ENCODE measurements around the gene ZNF597. TPM values are rescaled to one million over a fixed set of nuclear protein-coding genes. Genes with fewer than 3 reads are reported as not detected.

Gene ZNF597
- total and polyA plus RNA-seq, 2 experiments from 2014 or later: 0.56 to 2.1 TPM

DNA sequence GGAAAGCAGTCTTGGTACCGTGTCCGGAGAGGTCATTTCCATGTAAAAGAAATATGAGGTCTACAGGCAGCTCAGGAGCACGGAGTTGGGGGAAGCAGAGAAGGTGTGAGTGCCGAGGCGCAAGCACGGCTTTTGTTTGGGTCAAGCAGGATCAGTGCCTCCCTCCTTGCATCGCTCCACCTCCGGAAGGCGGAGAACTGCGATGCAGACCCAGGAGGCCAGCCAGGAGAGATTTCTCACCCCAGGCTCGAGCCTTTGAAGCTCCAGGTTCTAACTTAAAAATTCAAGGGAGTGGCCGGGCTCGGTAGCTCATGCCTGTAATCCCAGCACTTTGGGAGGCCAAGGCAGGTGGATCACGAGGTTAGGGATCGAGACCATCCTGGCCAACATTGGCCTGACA, 25.2 kb upstream of the ZNF597 start:
- no peak overlapping the region for H3K4me3 ChIP-seq
- H3K27me3 ChIP-seq: no peaks in the 10 kb centered on the region
- no peaks in the 10 kb centered on the region for H3K36me3 ChIP-seq
- H3K4me1 ChIP-seq (ENCODE audit: low read depth): peaks cover 9% of the 10 kb centered on the region
- TF ChIP-seq, protein P1, sequence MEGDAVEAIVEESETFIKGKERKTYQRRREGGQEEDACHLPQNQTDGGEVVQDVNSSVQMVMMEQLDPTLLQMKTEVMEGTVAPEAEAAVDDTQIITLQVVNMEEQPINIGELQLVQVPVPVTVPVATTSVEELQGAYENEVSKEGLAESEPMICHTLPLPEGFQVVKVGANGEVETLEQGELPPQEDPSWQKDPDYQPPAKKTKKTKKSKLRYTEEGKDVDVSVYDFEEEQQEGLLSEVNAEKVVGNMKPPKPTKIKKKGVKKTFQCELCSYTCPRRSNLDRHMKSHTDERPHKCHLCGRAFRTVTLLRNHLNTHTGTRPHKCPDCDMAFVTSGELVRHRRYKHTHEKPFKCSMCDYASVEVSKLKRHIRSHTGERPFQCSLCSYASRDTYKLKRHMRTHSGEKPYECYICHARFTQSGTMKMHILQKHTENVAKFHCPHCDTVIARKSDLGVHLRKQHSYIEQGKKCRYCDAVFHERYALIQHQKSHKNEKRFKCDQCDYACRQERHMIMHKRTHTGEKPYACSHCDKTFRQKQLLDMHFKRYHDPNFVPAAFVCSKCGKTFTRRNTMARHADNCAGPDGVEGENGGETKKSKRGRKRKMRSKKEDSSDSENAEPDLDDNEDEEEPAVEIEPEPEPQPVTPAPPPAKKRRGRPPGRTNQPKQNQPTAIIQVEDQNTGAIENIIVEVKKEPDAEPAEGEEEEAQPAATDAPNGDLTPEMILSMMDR (IDR thresholded peaks at IDR 0.05; ENCODE audit: low read depth, low read length): no peak
- H3K27ac ChIP-seq: no peak overlapping the region
- no peaks in the 10 kb centered on the region for H3K9me3 ChIP-seq (ENCODE audit: low read depth)
- DNase-seq (ENCODE audit: low read depth in 1 of 2, low spot score in 1 of 2): no peak

DNA sequence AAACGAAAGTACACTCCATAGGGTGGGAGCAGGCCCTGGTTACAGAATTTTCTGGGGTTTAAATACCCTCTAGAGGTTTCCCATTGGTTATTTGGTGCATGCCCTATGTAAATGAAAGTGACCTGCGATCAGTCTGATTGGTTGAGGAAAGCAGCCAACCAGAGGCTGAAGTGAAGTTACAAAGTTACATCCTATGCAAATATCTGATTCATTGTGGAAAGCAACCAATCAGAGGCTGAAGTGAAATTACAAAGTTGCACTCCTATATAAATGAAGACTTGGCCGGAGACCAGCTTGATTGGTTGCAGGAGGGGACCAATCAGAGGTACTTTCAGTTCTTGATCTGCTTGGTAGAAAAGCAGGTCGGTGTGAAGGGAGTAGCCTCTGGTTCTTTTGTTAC, 24.6 kb upstream of the ZNF597 start:
- peaks cover 9% of the 10 kb centered on the region for H3K4me1 ChIP-seq (ENCODE audit: low read depth)
- no peaks in the 10 kb centered on the region for H3K36me3 ChIP-seq
- peak in 1 of 2 donors; percentile 21 for DNase-seq (ENCODE audit: low read depth in 1 of 2, low spot score in 1 of 2)
- H3K27me3 ChIP-seq: no peaks in the 10 kb centered on the region
- H3K27ac ChIP-seq: no peak overlapping the region
- no peaks in the 10 kb centered on the region for H3K9me3 ChIP-seq (ENCODE audit: low read depth)
- TF ChIP-seq, protein P1 (IDR thresholded peaks at IDR 0.05; ENCODE audit: low read depth, low read length): no peak
- H3K4me3 ChIP-seq: no peak overlapping the region

DNA sequence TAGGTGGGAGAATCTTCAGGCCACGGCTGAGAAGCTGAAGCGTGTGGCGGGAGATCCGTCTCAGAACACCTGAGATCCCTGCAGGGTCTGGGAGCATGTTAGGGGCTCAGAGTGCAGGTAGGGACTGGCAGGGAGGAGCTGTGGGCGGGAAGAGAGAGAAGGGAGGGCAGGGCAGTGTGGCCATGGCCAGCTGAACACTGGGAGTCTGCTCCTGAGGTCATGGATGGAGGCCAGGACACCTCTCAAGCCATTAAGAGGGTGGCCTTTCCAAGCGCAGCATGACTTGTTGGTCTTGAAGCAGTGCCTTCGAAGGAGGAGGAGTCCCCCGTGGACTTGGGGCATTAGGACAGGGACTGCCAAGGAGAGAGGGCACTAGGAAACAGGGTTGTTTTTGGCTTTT, 23.9 kb upstream of the ZNF597 start:
- Histone ChIP-seq H3K36me3 (no peaks in the 10 kb centered on the region), H3K4me1 (ENCODE audit: low read depth) (peaks cover 12% of the 10 kb centered on the region), H3K4me3 (no peak overlapping the region), H3K9me3 (ENCODE audit: low read depth) (no peaks in the 10 kb centered on the region), H3K27ac (peak overlapping the region; percentile 28), H3K27me3 (no peaks in the 10 kb centered on the region)
- DNase-seq (ENCODE audit: low read depth in 1 of 2, low spot score in 1 of 2): no peak
- TF ChIP-seq, protein P1 (IDR thresholded peaks at IDR 0.05; ENCODE audit: low read depth, low read length): no peak

DNA sequence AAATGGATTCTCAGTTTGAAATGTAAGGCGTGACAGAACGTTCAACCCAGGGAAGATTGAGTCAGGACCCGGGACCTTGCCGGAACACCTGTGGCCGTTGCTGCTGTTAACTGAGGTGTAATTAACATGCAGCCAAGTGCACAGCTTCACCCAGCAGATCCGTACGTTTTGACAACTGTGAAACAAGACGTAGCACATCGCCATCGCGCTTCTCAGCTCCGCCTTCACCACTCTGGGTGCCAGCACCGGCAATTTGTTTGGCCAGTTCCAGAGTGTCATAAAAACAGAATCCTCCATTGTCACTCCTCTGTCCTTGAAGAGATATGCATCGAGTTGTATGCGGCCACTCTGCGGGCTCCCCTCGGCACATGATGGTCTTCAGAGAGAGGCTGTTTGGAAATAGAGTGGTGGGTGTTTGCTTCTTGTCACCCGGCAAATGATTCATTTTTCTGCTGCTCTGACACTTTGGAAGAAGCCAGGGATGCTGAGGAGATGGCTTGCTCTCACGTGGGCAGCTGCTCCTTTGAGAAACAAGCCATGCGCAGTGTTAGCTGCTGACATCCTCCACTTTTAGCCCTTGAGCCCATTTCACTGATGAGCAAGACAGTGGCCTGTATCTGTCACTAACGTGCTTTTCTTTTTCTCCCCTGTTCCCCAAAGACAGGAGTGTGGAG, 22.7 kb upstream of the ZNF597 start:
- no peak for DNase-seq (ENCODE audit: low read depth in 1 of 2, low spot score in 1 of 2)
- H3K27ac ChIP-seq: no peak overlapping the region
- TF ChIP-seq, protein P1 (IDR thresholded peaks at IDR 0.05; ENCODE audit: low read depth, low read length): no peak
- peaks cover 20% of the 10 kb centered on the region for H3K4me1 ChIP-seq (ENCODE audit: low read depth)
- no peaks in the 10 kb centered on the region for H3K27me3 ChIP-seq
- H3K36me3 ChIP-seq: no peaks in the 10 kb centered on the region
- no peaks in the 10 kb centered on the region for H3K9me3 ChIP-seq (ENCODE audit: low read depth)
- no peak overlapping the region for H3K4me3 ChIP-seq

DNA sequence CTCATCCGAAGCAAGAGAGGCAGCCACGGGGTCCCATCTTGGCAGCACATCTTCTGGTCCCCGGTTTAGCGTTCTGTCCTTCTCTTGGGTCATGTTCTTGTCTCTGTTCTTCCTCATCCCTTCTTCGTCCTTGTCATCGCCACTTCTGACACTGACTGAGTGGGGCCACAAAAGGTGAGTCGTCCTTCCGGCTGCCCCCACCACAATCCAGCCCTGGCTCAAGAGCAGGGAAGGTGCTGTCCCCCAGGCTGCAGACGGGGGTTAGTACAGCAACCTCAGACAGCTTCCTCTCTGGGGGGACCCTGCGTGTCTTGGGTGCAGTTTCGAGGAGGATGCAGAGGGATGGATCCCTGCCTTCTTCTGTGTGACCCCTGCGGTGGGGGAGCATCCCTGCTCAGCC, 22.0 kb upstream of the ZNF597 start:
- Histone ChIP-seq H3K27ac (no peak overlapping the region), H3K27me3 (no peaks in the 10 kb centered on the region), H3K9me3 (ENCODE audit: low read depth) (no peaks in the 10 kb centered on the region), H3K36me3 (no peaks in the 10 kb centered on the region), H3K4me1 (ENCODE audit: low read depth) (peaks cover 25% of the 10 kb centered on the region), H3K4me3 (no peak overlapping the region)
- TF ChIP-seq, protein P1 (IDR thresholded peaks at IDR 0.05; ENCODE audit: low read depth, low read length): no peak
- DNase-seq (ENCODE audit: low read depth in 1 of 2, low spot score in 1 of 2): no peak

All from cardiac muscle cell (in vitro differentiated cells and primary cell).